Measurements from ENCODE around the gene VPS4B.

The VPS4B gene

GRCh38 chr18:63439334-63439733 is 17.1 kb upstream of the VPS4B start:
- no peaks in the 10 kb centered on the region for H3K27me3 ChIP-seq (ENCODE audit: insufficient read depth, low read length)
- H3K4me1 ChIP-seq (ENCODE audit: insufficient read depth, low read length, severe bottlenecking), result peaks cover under 1% of the 10 kb centered on the region
- no peak overlapping the region for H3K9ac ChIP-seq (ENCODE audit: low read length)
- no peak overlapping the region for H2AFZ ChIP-seq (ENCODE audit: low read length)
- H3K9me3 ChIP-seq (ENCODE audit: low read length), result no peaks in the 10 kb centered on the region
- H3F3A ChIP-seq (ENCODE audit: insufficient read depth, low read length), result no peaks in the 10 kb centered on the region
- H3K27ac ChIP-seq (ENCODE audit: low read depth, low read length, poor library complexity, severe bottlenecking), result no peak overlapping the region
- H3K79me2 ChIP-seq (ENCODE audit: insufficient read depth, low read length), result no peaks in the 10 kb centered on the region
- no peak overlapping the region for H3K4me2 ChIP-seq (ENCODE audit: low read length)
- H3K4me3 ChIP-seq (ENCODE audit: low read depth, low read length, poor library complexity, severe bottlenecking), result no peak overlapping the region
- no peaks in the 10 kb centered on the region for H4K20me1 ChIP-seq (ENCODE audit: insufficient read depth, low read length)
- no peak for TF ChIP-seq EZH2 (IDR thresholded peaks at IDR 0.05; ENCODE audit: borderline replicate concordance, low read length)
- peak; percentile 89 for TF ChIP-seq CTCF (IDR thresholded peaks at IDR 0.05; ENCODE audit: low read length)
- H3K9me2 ChIP-seq (ENCODE audit: low read depth, low read length), result no peaks in the 10 kb centered on the region
- H3K36me3 ChIP-seq (ENCODE audit: insufficient read depth, low read length), result no peaks in the 10 kb centered on the region

- no peaks in the 10 kb centered on the region for H3K36me3 ChIP-seq (ENCODE audit: insufficient read depth, low read length)
- H3K9ac ChIP-seq (ENCODE audit: low read length), result no peak overlapping the region
- no peaks in the 10 kb centered on the region for H3K79me2 ChIP-seq (ENCODE audit: insufficient read depth, low read length)
- H3K4me2 ChIP-seq (ENCODE audit: low read length), result no peak overlapping the region
- H3K4me3 ChIP-seq (ENCODE audit: low read depth, low read length, poor library complexity, severe bottlenecking), result no peak overlapping the region
- H3F3A ChIP-seq (ENCODE audit: insufficient read depth, low read length), result no peaks in the 10 kb centered on the region
- H3K9me2 ChIP-seq (ENCODE audit: low read depth, low read length), result no peaks in the 10 kb centered on the region
- H4K20me1 ChIP-seq (ENCODE audit: insufficient read depth, low read length), result no peaks in the 10 kb centered on the region
- no peak overlapping the region for H3K27ac ChIP-seq (ENCODE audit: low read depth, low read length, poor library complexity, severe bottlenecking)
- no peaks in the 10 kb centered on the region for H3K27me3 ChIP-seq (ENCODE audit: insufficient read depth, low read length)
- H3K9me3 ChIP-seq (ENCODE audit: low read length), result no peaks in the 10 kb centered on the region
- no peak for TF ChIP-seq EZH2 (IDR thresholded peaks at IDR 0.05; ENCODE audit: borderline replicate concordance, low read length)
- no peak for TF ChIP-seq CTCF (IDR thresholded peaks at IDR 0.05; ENCODE audit: low read length)
- no peak overlapping the region for H2AFZ ChIP-seq (ENCODE audit: low read length)
- no peaks in the 10 kb centered on the region for H3K4me1 ChIP-seq (ENCODE audit: insufficient read depth, low read length, severe bottlenecking)
Measured at GRCh38 chr18:63438181-63438580, 15.9 kb upstream of the VPS4B start.

- no peak overlapping the region for H3K27ac ChIP-seq (ENCODE audit: low read depth, low read length, poor library complexity, severe bottlenecking)
- H3K4me1 ChIP-seq (ENCODE audit: insufficient read depth, low read length, severe bottlenecking), result no peaks in the 10 kb centered on the region
- H3K9me3 ChIP-seq (ENCODE audit: low read length), result no peaks in the 10 kb centered on the region
- no peaks in the 10 kb centered on the region for H3K36me3 ChIP-seq (ENCODE audit: insufficient read depth, low read length)
- TF ChIP-seq EZH2 (IDR thresholded peaks at IDR 0.05; ENCODE audit: borderline replicate concordance, low read length), result no peak
- no peak overlapping the region for H3K4me3 ChIP-seq (ENCODE audit: low read depth, low read length, poor library complexity, severe bottlenecking)
- no peaks in the 10 kb centered on the region for H3K9me2 ChIP-seq (ENCODE audit: low read depth, low read length)
- no peaks in the 10 kb centered on the region for H3K79me2 ChIP-seq (ENCODE audit: insufficient read depth, low read length)
- H2AFZ ChIP-seq (ENCODE audit: low read length), result no peak overlapping the region
- no peaks in the 10 kb centered on the region for H4K20me1 ChIP-seq (ENCODE audit: insufficient read depth, low read length)
- no peaks in the 10 kb centered on the region for H3F3A ChIP-seq (ENCODE audit: insufficient read depth, low read length)
- H3K4me2 ChIP-seq (ENCODE audit: low read length), result no peak overlapping the region
- no peaks in the 10 kb centered on the region; the same call in 1 of the 2 replicates for H3K27me3 ChIP-seq (ENCODE audit: insufficient read depth, low read length)
- no peak overlapping the region for H3K9ac ChIP-seq (ENCODE audit: low read length)
Measured at GRCh38 chr18:63433334-63433866, 11.1 kb upstream of the VPS4B start.

DNA sequence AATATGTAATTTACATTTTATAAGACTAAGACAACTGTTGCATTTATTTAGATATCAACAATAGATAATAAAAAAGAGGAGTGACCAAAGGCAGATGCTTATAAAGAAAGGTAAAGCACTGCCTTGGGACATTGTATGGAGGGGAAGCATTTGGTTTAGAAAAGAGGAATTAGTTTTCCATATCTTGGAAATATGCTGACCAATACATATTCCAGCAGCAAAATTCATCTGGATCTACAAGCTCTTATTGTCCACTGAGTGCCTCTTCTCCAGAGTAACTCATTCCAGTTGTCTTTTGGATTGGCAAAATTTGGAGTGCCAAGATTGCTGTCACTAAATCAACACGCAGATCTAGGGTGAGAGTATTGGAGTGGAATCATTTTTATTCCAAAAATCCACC is 8.9 kb upstream of the VPS4B start:
- TF ChIP-seq EZH2 (IDR thresholded peaks at IDR 0.05; ENCODE audit: borderline replicate concordance, low read length) (no peak), CTCF (IDR thresholded peaks at IDR 0.05; ENCODE audit: low read length) (no peak)

More for the DNA sequence above, 8.9 kb upstream of the VPS4B start:
- Histone ChIP-seq H3K4me3 (ENCODE audit: low read depth, low read length, poor library complexity, severe bottlenecking) (no peak overlapping the region), H3K79me2 (ENCODE audit: insufficient read depth, low read length) (no peaks in the 10 kb centered on the region), H3K36me3 (ENCODE audit: insufficient read depth, low read length) (no peaks in the 10 kb centered on the region), H3K9ac (ENCODE audit: low read length) (no peak overlapping the region), H3K27me3 (ENCODE audit: insufficient read depth, low read length) (peaks cover 5% of the 10 kb centered on the region), H3K9me2 (ENCODE audit: low read depth, low read length) (no peaks in the 10 kb centered on the region), H3K9me3 (ENCODE audit: low read length) (no peaks in the 10 kb centered on the region), H2AFZ (ENCODE audit: low read length) (no peak overlapping the region), H3K4me1 (ENCODE audit: insufficient read depth, low read length, severe bottlenecking) (no peaks in the 10 kb centered on the region), H3K4me2 (ENCODE audit: low read length) (no peak overlapping the region), H3F3A (ENCODE audit: insufficient read depth, low read length) (no peaks in the 10 kb centered on the region), H3K27ac (ENCODE audit: low read depth, low read length, poor library complexity, severe bottlenecking) (no peak overlapping the region), H4K20me1 (ENCODE audit: insufficient read depth, low read length) (no peaks in the 10 kb centered on the region)
